Fibroblast of mammary gland (primary cell): ENCODE results near the gene WFS1.

Experiments
- DNase-seq: peaks from one replicate; pipeline ENCODE4 v3.0.0-alpha.2; 2010; ENCODE audit warnings: low read depth
- H3K4me3 ChIP-seq: 2 replicates; pipeline ENCODE4 v1.5.1; 2011; ENCODE audit warnings: low read depth, mild to moderate bottlenecking, low read length, moderate library complexity; ENCODE audit not compliant: control insufficient read depth
- CTCF ChIP-seq: conservative IDR thresholded peaks from 2 replicates; pipeline ENCODE4 v1.5.1; 2011; ENCODE audit warnings: low read depth, low read length, inconsistent platforms; ENCODE audit not compliant: control insufficient read depth, insufficient read depth

The WFS1 gene

GRCh38 chr4:6252051-6252450 lies 17.6 kb upstream of the WFS1 start:
- H3K4me3 ChIP-seq, result no peak overlapping the region
- no peak for TF ChIP-seq CTCF
- no peak for DNase-seq

- TF ChIP-seq CTCF, result no peak
- no peak for DNase-seq
These were observed 16.5 kb upstream of the WFS1 start for GRCh38 chr4:6253111-6253510.

GRCh38 chr4:6253961-6254360 lies 15.7 kb upstream of the WFS1 start:
- TF ChIP-seq CTCF, result no peak
- no peak overlapping the region for H3K4me3 ChIP-seq
- DNase-seq, result no peak

More at GRCh38 chr4:6253111-6253510, 16.5 kb upstream of the WFS1 start:
- H3K4me3 ChIP-seq, result no peak overlapping the region

GRCh38 chr4:6256141-6256540 lies 13.5 kb upstream of the WFS1 start:
- no peak overlapping the region for H3K4me3 ChIP-seq
- DNase-seq, result no peak
- no peak for TF ChIP-seq CTCF

GRCh38 chr4:6257247-6258025 lies 12.2 kb upstream of the WFS1 start:
- no peak overlapping the region for H3K4me3 ChIP-seq
- DNase-seq, result no peak
- TF ChIP-seq CTCF, result no peak

GRCh38 chr4:6258026-6258360 lies 11.7 kb upstream of the WFS1 start:
- no peak for DNase-seq
- no peak for TF ChIP-seq CTCF

More at GRCh38 chr4:6258026-6258360, 11.7 kb upstream of the WFS1 start:
- no peak overlapping the region for H3K4me3 ChIP-seq
